ENCODE data around the gene KRT3.

GRCh38 chr12:52769946-52770345 is 26.0 kb downstream of the KRT3 start:
- TF ChIP-seq CTCF (conservative IDR thresholded peaks at IDR 0.05; ENCODE audit: low read depth, low read length) (no peak), EZH2 (IDR thresholded peaks at IDR 0.05; ENCODE audit: borderline replicate concordance, low read depth, low read length, poor library complexity, severe bottlenecking) (no peak)
